ENCODE measurements around the gene DCC. TPM values are rescaled to one million over a fixed set of nuclear protein-coding genes. Genes with fewer than 3 reads are reported as not detected.
"Not testable (repeated sequence)": the region's sequence is repeated elsewhere in the genome, so short reads cannot be mapped to it uniquely, and the experiment has no call there.

Gene DCC
- total RNA-seq, 1 experiment from 2014 or later = 1.0 TPM

- DNase-seq (ENCODE audit: low spot score) = no peak
These were observed 1168.5 kb downstream of the DCC start for GRCh38 chr18:53508529-53508928.

DNA sequence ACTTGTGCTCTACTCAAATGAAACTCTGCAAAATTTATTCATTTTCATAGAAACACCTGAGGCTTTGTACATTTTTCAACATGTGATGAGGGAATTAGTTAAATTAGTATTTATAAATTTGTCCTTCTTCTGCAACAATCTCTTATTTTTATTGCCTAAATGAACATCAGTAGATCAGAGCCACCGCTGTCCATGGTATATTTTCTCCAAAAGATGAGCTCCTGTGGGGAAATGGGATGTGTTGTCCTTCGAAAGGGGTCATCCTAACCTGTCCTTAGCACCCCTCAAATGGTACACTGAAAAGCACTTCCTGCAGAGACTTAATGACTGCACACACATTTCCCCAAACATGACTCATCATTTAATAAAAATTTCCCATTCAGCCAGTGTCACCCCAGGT, 1169.9 kb downstream of the DCC start:
- DNase-seq (ENCODE audit: low spot score) = no peak

GRCh38 chr18:53511725-53512124, 1171.7 kb downstream of the DCC start:
- not testable (repeated sequence) for DNase-seq (ENCODE audit: low spot score)

DNA sequence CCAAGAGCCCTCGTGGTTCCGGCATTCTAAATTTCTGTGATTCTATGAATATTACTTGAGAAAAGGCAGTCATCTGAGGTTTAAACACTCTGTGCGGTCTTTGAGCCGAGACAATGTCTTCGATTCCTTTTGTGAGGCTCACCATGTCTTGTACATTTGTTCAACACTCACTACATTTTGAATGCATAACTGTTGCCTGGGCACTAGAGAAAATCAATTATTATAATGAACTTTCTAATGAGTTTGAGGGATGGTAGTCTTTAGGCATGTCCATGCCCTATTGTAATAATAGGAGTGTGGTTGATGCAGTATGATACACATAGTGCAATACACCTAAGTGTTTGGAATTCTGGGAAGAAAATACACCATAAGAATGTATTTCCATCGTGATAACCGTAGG, 1181.1 kb downstream of the DCC start:
- DNase-seq (ENCODE audit: low spot score) = no peak

- no peak for DNase-seq (ENCODE audit: low spot score)
These were observed 1186.3 kb downstream of the DCC start for GRCh38 chr18:53526101-53526870.

GRCh38 chr18:53527365-53527764, 1187.4 kb downstream of the DCC start:
- DNase-seq (ENCODE audit: low spot score) = no peak

- no peak for DNase-seq (ENCODE audit: low spot score)
These were observed 1191.2 kb downstream of the DCC start for GRCh38 chr18:53531187-53531586.

DNA sequence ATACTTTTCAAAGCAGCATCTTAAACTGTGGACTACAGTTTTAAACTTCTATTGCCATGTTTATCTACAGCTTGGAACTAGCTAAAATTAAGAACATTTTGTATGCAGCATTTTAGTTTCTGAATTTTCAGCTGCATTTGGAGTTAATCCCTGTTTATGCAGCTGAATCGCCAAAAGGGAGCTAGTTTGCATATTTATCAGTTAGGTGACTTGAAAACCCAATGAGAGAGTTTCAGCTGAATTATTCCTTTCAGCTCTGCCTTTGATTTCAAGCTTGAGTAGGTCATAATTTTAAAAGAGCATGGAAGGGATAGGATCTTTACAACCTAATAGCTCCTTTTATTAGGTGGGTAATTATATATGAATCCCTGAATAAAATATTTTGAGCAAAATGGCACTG, 1191.9 kb downstream of the DCC start:
- DNase-seq (ENCODE audit: low spot score) = no peak

DNA sequence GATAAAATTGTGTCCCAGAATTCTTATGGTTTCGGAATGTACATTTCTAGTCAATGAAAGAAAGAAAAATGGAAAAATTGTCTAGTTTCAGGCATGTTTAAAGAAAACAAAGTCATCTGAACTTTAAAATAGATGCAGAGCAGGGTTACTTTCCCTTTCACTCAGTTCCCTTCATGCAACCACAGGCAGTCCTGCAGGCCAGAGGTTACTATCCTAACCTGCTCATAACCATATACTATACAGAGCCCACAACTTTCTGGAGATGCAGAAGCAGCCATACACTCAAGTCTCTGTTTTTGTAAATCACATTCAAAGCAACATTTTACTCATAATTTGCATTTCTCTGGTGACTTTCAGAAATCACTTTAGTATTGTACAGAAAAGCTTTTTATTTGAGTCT, 1194.2 kb downstream of the DCC start:
- no peak for DNase-seq (ENCODE audit: low spot score)

DNA sequence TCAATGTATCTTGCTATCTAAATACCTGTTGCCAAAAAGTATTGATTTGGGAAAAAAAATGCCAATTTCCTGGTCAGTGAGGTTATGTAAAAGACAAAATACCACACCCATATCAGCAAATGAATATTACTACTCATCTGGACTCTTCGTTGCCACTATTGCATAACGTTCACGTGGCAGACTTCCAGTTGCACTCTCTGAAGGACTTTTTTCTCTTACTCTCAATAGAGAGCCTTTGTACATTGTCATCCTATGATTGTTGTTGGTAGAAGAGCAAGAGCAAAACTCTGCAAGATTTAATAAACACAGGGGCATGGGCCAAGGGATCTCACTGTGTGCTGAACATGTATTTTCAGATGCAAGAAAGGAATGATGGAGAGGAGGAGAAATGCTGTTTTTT, 1194.7 kb downstream of the DCC start:
- DNase-seq (ENCODE audit: low spot score) = no peak

DNA sequence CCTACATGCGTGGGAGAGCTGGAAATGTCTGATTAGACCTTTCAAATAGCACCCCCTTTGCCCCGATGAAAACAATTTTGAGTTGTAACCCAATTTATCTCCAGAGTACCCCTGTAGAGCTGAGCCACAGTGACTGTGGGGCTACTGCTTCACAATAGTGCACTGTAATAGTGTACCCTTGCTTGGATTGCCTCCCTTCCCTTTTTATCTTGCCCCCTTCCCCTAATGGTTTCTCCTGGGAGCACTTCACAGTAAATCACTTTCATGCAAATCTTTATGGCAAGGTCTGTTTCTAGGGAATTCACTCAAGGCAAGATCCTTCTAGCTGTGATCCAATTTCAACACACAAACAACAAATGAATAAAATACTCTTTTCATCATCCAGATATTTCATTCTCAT, 1196.9 kb downstream of the DCC start:
- no peak for DNase-seq (ENCODE audit: low spot score)

GRCh38 chr18:53541924-53542323, 1201.9 kb downstream of the DCC start:
- DNase-seq (ENCODE audit: low spot score) = no peak

DNA sequence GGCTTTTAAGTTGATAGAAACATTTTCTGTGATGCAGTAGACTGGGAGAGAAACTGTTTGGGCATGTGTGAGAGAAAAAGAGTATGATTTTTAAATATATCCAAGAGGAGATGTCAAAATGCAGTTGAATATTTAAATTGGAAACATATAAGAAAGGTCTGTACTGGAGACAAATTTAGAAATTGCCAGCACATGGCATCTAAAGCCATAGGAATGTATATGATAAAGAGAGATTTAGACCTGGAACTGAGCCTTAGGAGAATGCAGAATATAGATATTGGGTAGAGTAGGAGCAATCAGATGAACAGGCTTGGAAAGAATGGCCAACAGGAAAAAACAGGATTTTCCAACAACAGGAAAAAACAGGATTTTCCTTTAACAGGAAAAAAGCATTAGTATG, 1203.7 kb downstream of the DCC start:
- no peak for DNase-seq (ENCODE audit: low spot score)

DNA sequence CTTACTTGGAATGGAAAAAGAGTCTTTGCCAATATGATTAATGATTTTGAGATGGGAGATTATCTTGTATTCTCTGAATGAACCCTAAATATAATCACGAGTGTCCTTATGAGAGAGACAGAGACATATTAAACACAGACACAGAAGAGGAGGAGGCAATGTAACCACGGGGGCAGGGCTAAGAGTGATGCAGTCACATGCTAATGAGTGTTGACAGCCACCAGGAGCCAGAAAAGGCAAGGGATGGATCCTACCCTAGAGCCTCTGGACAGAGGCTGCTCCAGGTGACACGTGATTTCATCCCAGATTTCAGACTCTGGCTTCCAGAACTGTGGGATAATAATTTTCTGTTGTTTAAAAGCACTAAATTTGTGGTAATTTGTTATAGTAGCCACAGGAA, 1204.9 kb downstream of the DCC start:
- DNase-seq (ENCODE audit: low spot score) = no peak

DNA sequence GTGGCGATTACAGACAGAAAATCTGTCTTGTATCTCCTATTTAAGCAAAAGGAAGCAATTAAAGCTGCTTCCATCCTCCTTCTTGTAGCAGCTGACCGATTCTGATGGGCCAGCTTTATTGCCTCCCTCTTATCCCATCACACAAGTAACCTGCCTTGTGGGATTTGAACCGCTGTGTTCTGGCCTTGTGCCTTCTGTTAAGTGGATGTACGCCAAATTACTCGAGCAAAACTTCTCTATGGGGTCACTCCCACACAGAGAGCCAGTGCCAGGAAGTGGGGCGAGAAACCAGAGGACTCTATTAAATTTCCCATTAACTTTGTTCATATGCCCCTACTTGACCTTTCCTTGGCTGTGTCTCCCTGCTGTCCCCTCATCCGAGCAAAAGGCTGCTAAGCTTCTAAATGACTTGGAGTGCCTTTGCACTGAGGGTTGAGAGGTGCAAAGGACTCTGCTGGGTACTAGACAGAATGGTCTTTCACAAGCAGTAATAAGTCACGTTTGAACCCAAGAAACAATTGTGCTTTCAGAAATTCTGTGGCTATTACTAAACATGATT, 1212.0 kb downstream of the DCC start:
- no peak for DNase-seq (ENCODE audit: low spot score)

GRCh38 chr18:53553030-53553429, 1213.0 kb downstream of the DCC start:
- DNase-seq (ENCODE audit: low spot score) = no peak

DNA sequence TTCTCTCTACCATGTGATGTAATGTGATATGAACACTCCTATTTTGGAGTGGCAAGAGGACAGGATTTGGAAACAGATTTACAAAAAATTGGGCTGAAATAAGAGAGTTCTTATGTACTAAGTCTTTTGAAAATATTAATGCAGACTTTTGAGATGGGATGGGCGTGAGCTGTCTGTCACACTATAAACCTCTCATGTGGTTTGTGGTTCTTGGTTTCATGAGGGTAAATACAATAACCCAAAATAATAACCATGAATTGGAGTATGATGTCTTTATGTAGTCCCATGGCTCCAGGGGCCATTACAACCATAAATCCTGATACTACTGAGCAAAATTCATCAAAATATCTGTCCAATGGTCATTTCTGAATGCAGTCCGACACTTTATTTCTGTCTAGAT, 1216.5 kb downstream of the DCC start:
- no peak for DNase-seq (ENCODE audit: low spot score)

GRCh38 chr18:53560546-53560945, 1220.5 kb downstream of the DCC start:
- no peak for DNase-seq (ENCODE audit: low spot score)

GRCh38 chr18:53566626-53567025, 1226.6 kb downstream of the DCC start:
- DNase-seq (ENCODE audit: low spot score) = no peak

- peak; percentile 20 for DNase-seq (ENCODE audit: low spot score)
These were observed 1228.1 kb downstream of the DCC start for GRCh38 chr18:53567929-53568574.

All from H4 (cell line).